SU-DHL-6 (cell line): ENCODE measurements around the gene HMCES.

Source experiments
- EZH2phosphoT487 ChIP-seq: fragments of 200-600 bp; sonication (generic), shearing (Covaris generic); conservative IDR thresholded peaks from 2 replicates; pipeline ENCODE4 v1.6.1; 2018; ENCODE audit warnings: mild to moderate bottlenecking, antibody characterized with exemption, low read length, moderate library complexity, mixed read lengths
- TF ChIP-seq, protein P1 (sequence below): fragments of 200-600 bp; sonication (generic); IDR thresholded peaks from one replicate; pipeline ENCODE4 v1.5.1; 2017; ENCODE audit warnings: antibody characterized with exemption, mild to moderate bottlenecking, low read length, moderate library complexity; ENCODE audit not compliant: insufficient read depth, poor library complexity, severe bottlenecking

DNA sequence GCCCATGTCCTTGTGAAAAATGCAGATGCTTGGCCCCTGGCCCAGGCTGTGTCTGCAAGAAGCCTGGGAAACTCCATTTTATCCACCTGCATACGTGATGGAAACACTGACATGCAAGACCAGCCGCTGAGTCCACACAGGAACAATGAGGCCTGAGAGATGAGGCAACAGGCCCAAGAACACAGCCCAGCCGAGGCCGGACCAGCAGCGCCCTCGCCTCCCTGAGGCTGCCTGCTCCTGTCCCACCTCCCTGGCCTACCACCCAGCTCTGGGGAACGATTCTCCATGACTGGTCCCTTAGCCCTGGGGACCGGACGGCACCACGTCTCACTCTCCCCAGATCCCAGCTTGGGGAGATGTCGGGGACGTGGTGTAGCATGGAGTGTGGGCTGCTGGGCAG, 47.5 kb downstream of the HMCES start:
- TF ChIP-seq, protein P1, sequence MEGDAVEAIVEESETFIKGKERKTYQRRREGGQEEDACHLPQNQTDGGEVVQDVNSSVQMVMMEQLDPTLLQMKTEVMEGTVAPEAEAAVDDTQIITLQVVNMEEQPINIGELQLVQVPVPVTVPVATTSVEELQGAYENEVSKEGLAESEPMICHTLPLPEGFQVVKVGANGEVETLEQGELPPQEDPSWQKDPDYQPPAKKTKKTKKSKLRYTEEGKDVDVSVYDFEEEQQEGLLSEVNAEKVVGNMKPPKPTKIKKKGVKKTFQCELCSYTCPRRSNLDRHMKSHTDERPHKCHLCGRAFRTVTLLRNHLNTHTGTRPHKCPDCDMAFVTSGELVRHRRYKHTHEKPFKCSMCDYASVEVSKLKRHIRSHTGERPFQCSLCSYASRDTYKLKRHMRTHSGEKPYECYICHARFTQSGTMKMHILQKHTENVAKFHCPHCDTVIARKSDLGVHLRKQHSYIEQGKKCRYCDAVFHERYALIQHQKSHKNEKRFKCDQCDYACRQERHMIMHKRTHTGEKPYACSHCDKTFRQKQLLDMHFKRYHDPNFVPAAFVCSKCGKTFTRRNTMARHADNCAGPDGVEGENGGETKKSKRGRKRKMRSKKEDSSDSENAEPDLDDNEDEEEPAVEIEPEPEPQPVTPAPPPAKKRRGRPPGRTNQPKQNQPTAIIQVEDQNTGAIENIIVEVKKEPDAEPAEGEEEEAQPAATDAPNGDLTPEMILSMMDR = no peak
- no peak for TF ChIP-seq EZH2phosphoT487
